Transverse colon (tissue), 4 donors: ENCODE results near the gene AK4.

ENCODE experiments used
- EP300 ChIP-seq: sonication (generic); formaldehyde crosslinking; IDR thresholded peaks from one replicate; pipeline ENCODE4 v1.6.1; 2017; ENCODE audit warnings: antibody characterized with exemption, low read depth
- POLR2A ChIP-seq: fragments of 450-650 bp; IDR thresholded peaks from one replicate; pipeline ENCODE4 v1.6.1; 2016; ENCODE audit warnings: antibody characterized with exemption, mild to moderate bottlenecking, moderate library complexity
- POLR2AphosphoS5 ChIP-seq, 3 donors: sonication (generic); formaldehyde crosslinking; IDR thresholded peaks; one replicate each; pipeline ENCODE4 v1.6.1; 2016; ENCODE audit warnings: antibody characterized with exemption in 3 of 3
- TF ChIP-seq, protein P1 (sequence below), 5 experiments: fragments of 200-600 bp in 3 of 5; fragments of 450-650 bp in 2 of 5; sonication (generic) in 3 of 5; IDR thresholded peaks; 1 replicate in 2 of 5; 2 replicates in 3 of 5; pipeline ENCODE4 v1.5.1; 2016 to 2017; ENCODE audit warnings: antibody characterized with exemption in 5 of 5, inconsistent platforms in 3 of 5, mild to moderate bottlenecking in 2 of 5, moderate library complexity in 1 of 5

DNA sequence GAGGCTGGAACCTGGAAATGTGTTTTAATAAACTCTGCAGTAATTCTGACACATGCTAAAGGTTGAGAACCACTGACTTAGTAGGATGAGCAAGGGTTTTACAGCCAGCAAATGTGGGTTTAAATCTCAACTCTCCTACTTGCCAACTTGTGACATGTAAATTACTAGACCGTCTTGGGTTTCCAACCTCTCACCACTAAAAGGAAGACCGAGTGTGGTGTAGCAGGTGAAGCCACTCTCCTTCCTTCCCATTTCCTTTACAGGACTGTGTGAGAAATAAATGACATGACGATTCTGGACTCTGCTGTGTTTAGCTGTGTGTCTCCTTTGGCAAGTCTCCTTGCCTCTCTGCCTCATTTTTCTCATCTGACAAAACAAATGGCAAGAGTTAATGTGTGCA, 111.8 kb downstream of the AK4 start:
- TF ChIP-seq, protein P1, sequence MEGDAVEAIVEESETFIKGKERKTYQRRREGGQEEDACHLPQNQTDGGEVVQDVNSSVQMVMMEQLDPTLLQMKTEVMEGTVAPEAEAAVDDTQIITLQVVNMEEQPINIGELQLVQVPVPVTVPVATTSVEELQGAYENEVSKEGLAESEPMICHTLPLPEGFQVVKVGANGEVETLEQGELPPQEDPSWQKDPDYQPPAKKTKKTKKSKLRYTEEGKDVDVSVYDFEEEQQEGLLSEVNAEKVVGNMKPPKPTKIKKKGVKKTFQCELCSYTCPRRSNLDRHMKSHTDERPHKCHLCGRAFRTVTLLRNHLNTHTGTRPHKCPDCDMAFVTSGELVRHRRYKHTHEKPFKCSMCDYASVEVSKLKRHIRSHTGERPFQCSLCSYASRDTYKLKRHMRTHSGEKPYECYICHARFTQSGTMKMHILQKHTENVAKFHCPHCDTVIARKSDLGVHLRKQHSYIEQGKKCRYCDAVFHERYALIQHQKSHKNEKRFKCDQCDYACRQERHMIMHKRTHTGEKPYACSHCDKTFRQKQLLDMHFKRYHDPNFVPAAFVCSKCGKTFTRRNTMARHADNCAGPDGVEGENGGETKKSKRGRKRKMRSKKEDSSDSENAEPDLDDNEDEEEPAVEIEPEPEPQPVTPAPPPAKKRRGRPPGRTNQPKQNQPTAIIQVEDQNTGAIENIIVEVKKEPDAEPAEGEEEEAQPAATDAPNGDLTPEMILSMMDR (IDR thresholded peaks at IDR 0.05) = no peak
- TF ChIP-seq POLR2A (no peak), POLR2AphosphoS5 (IDR thresholded peaks at IDR 0.05) (no peak), EP300 (no peak)
